DOHH2 (cell line): ENCODE results near the gene CEP135.
"Not testable (repeated sequence)": the region's sequence is repeated elsewhere in the genome, so short reads cannot be mapped to it uniquely, and the experiment has no call there.

Experiments
- H3F3A ChIP-seq: fragments of 200-600 bp; sonication (generic), shearing (Covaris generic); 2 replicates; pipeline ENCODE4 v1.6.0; 2016; ENCODE audit warnings: antibody characterized with exemption, mild to moderate bottlenecking; ENCODE audit not compliant: control insufficient read depth, insufficient read depth
- H3K27ac ChIP-seq: fragments of 200-600 bp; sonication (generic); 2 replicates; pipeline ENCODE4 v1.5.1; 2014; ENCODE audit warnings: low read depth, mild to moderate bottlenecking, low read length, moderate library complexity
- H3K27me3 ChIP-seq: fragments of 200-600 bp; sonication (generic); 2 replicates; pipeline ENCODE4 v1.6.1; 2014; ENCODE audit warnings: mild to moderate bottlenecking, low read length, mixed read lengths; ENCODE audit not compliant: control insufficient read depth
- H3K36me3 ChIP-seq: fragments of 200-600 bp; sonication (generic); 2 replicates; pipeline ENCODE4 v1.6.1; 2014; ENCODE audit warnings: mild to moderate bottlenecking, low read length, moderate library complexity, mixed read lengths; ENCODE audit not compliant: control insufficient read depth
- H3K4me1 ChIP-seq: fragments of 200-600 bp; sonication (generic); 2 replicates; pipeline ENCODE4 v1.6.1; 2014; ENCODE audit warnings: mild to moderate bottlenecking, low read length, mixed read lengths; ENCODE audit not compliant: control insufficient read depth
- H3K4me2 ChIP-seq: fragments of 200-600 bp; sonication (generic); 2 replicates; pipeline ENCODE4 v1.6.0; 2014; ENCODE audit warnings: mild to moderate bottlenecking, low read length, moderate library complexity
- H3K4me3 ChIP-seq: fragments of 200-600 bp; sonication (generic); 2 replicates; pipeline ENCODE4 v1.5.1; 2014; ENCODE audit warnings: mild to moderate bottlenecking, low read length, mixed read lengths
- H3K79me2 ChIP-seq: fragments of 200-600 bp; sonication (generic); 2 replicates; pipeline ENCODE4 v1.6.1; 2014; ENCODE audit warnings: mild to moderate bottlenecking, low read length, mixed read lengths; ENCODE audit not compliant: control insufficient read depth
- H3K9me2 ChIP-seq: fragments of 200-600 bp; sonication (generic); replicated peaks from 2 replicates; pipeline ENCODE4 v1.6.1; 2014; ENCODE audit warnings: mild to moderate bottlenecking, low read length, mixed read lengths; ENCODE audit not compliant: control insufficient read depth
- H3K9me3 ChIP-seq: fragments of 200-600 bp; sonication (generic); 2 replicates; pipeline ENCODE4 v1.6.1; 2014; ENCODE audit warnings: antibody characterized with exemption, low read length, mixed read lengths; ENCODE audit not compliant: control insufficient read depth, insufficient read depth
- H4K20me1 ChIP-seq: fragments of 200-600 bp; sonication (generic); 2 replicates; pipeline ENCODE4 v1.6.0; 2014; ENCODE audit warnings: low read depth, mild to moderate bottlenecking, antibody characterized with exemption, low read length, moderate library complexity; ENCODE audit not compliant: control insufficient read depth, insufficient read depth
- EZH2phosphoT487 ChIP-seq: fragments of 200-600 bp; sonication (generic); IDR thresholded peaks from 2 replicates; pipeline ENCODE4 v1.6.1; 2017; ENCODE audit warnings: borderline replicate concordance, mild to moderate bottlenecking, antibody characterized with exemption, low read length, moderate library complexity, mixed read lengths
- TF ChIP-seq, protein P1 (sequence below): fragments of 200-600 bp; sonication (generic); IDR thresholded peaks from one replicate; pipeline ENCODE4 v1.5.1; 2014; ENCODE audit warnings: antibody characterized with exemption, mild to moderate bottlenecking, low read depth, low read length; ENCODE audit not compliant: poor library complexity, severe bottlenecking

Gene CEP135

DNA sequence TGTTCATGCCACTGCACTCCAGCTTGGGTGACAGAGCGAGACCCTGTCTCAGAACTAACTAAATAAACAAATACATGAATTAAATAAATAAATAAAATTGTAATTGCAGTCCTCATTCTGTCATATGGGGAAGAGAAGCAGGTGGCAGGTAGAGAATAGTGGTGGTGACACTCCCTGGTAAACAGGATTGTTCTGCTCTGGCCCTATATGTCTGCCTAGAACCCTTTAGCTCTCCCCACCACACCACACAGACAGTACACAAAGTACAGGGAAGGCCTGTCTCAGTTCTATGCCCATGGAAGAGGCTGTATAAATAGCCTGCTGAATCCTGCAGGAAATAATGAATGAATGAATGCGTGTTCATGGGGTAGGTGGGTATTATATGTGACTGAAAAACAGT lies 117.7 kb downstream of the CEP135 start:
- Histone ChIP-seq H3K36me3 (no peaks in the 10 kb centered on the region), H3K27ac (no peak overlapping the region), H3K27me3 (no peaks in the 10 kb centered on the region), H3F3A (no peaks in the 10 kb centered on the region), H3K79me2 (peaks cover 14% of the 10 kb centered on the region), H3K4me1 (no peaks in the 10 kb centered on the region), H3K4me2 (no peak overlapping the region), H3K4me3 (no peak overlapping the region), H4K20me1 (0 out of 2 replicates have a peak, but pooled peaks cover 4% of the 10 kb centered on the region), H3K9me2 (no peaks in the 10 kb centered on the region), H3K9me3 (no peaks in the 10 kb centered on the region)
- no peak for TF ChIP-seq EZH2phosphoT487
- TF ChIP-seq, protein P1, sequence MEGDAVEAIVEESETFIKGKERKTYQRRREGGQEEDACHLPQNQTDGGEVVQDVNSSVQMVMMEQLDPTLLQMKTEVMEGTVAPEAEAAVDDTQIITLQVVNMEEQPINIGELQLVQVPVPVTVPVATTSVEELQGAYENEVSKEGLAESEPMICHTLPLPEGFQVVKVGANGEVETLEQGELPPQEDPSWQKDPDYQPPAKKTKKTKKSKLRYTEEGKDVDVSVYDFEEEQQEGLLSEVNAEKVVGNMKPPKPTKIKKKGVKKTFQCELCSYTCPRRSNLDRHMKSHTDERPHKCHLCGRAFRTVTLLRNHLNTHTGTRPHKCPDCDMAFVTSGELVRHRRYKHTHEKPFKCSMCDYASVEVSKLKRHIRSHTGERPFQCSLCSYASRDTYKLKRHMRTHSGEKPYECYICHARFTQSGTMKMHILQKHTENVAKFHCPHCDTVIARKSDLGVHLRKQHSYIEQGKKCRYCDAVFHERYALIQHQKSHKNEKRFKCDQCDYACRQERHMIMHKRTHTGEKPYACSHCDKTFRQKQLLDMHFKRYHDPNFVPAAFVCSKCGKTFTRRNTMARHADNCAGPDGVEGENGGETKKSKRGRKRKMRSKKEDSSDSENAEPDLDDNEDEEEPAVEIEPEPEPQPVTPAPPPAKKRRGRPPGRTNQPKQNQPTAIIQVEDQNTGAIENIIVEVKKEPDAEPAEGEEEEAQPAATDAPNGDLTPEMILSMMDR, result no peak

DNA sequence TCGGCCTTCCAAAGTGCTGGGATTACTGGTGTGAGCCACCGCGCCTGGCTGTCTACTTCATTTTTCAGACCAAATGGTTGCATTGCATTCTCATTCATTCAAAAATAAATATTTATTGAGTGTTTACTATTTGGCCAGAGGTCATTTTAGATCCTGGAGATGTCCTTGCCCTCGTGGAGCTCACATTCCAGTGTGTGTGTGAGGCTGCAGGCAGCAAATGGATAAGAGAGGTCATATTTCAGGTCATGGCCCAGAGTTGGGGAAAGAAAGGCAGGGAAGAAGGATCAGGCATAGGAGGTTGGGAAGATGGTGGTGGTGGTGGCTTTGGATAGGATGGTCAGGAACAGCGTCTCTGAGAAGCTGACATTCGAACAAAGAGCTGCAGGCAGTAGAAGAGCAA lies 119.1 kb downstream of the CEP135 start:
- H3F3A ChIP-seq, result no peaks in the 10 kb centered on the region
- no peak overlapping the region for H3K4me3 ChIP-seq
- no peak overlapping the region for H3K4me2 ChIP-seq
- H4K20me1 ChIP-seq, result 0 out of 2 replicates have a peak, but pooled peaks cover 4% of the 10 kb centered on the region
- H3K27ac ChIP-seq, result no peak overlapping the region
- H3K9me3 ChIP-seq, result no peaks in the 10 kb centered on the region
- H3K4me1 ChIP-seq, result no peaks in the 10 kb centered on the region
- no peaks in the 10 kb centered on the region for H3K36me3 ChIP-seq
- TF ChIP-seq, protein P1, result no peak
- no peak for TF ChIP-seq EZH2phosphoT487
- peaks cover 14% of the 10 kb centered on the region for H3K79me2 ChIP-seq
- no peaks in the 10 kb centered on the region for H3K9me2 ChIP-seq
- no peaks in the 10 kb centered on the region for H3K27me3 ChIP-seq

GRCh38 chr4:56072730-56073129 lies 124.0 kb downstream of the CEP135 start:
- H3K27ac ChIP-seq, H3K4me2 ChIP-seq, H4K20me1 ChIP-seq, H3K4me3 ChIP-seq, H3K9me2 ChIP-seq, H3F3A ChIP-seq, H3K4me1 ChIP-seq, H3K27me3 ChIP-seq: not testable (repeated sequence)
- Histone ChIP-seq H3K79me2 (peaks cover 16% of the 10 kb centered on the region), H3K9me3 (peaks cover 11% of the 10 kb centered on the region), H3K36me3 (peaks cover 11% of the 10 kb centered on the region)

- no peaks in the 10 kb centered on the region for H4K20me1 ChIP-seq
- no peak overlapping the region for H3K27ac ChIP-seq
- peaks cover 9% of the 10 kb centered on the region for H3K4me1 ChIP-seq
- TF ChIP-seq EZH2phosphoT487, result no peak
- peaks cover 11% of the 10 kb centered on the region for H3K9me3 ChIP-seq
- peaks cover 16% of the 10 kb centered on the region for H3K79me2 ChIP-seq
- H3F3A ChIP-seq, result no peaks in the 10 kb centered on the region
- no peak overlapping the region for H3K4me2 ChIP-seq
- peaks cover 11% of the 10 kb centered on the region for H3K36me3 ChIP-seq
- H3K9me2 ChIP-seq, result no peaks in the 10 kb centered on the region
- H3K27me3 ChIP-seq, result no peaks in the 10 kb centered on the region
- no peak overlapping the region for H3K4me3 ChIP-seq
Observed at GRCh38 chr4:56077676-56078075, 128.9 kb downstream of the CEP135 start.
